DND-41 (cell line): Measurements from ENCODE around the gene WDR70.

Experiments used
- ATAC-seq: fragments of 200-7000 bp; cut with Tn5 transposase; 3 replicates; pipeline ENCODE4 v1.9.1; 2021; ENCODE audit warnings: low read depth; ENCODE audit not compliant: insufficient read depth
- DNase-seq: peaks from one replicate; pipeline ENCODE4 v3.0.0-alpha.2; 2020
- H2AFZ ChIP-seq: 2 replicates; pipeline ENCODE4 v1.6.0; 2012; ENCODE audit warnings: low read depth, low read length
- H3K27ac ChIP-seq: 2 replicates; pipeline ENCODE4 v1.5.1; 2012; ENCODE audit warnings: low read length, inconsistent platforms
- H3K27me3 ChIP-seq: fragments of 200-600 bp; sonication (generic); 2 replicates; pipeline ENCODE4 v1.6.0; 2012; ENCODE audit warnings: low read length, mild to moderate bottlenecking, inconsistent platforms; ENCODE audit not compliant: insufficient read depth, poor library complexity
- H3K36me3 ChIP-seq: 2 replicates; pipeline ENCODE4 v1.5.1; 2012; ENCODE audit warnings: low read length, inconsistent platforms; ENCODE audit not compliant: insufficient read depth
- H3K4me1 ChIP-seq: 2 replicates; pipeline ENCODE4 v1.5.1; 2012; ENCODE audit warnings: mild to moderate bottlenecking, low read length; ENCODE audit not compliant: insufficient read depth
- H3K4me2 ChIP-seq: 2 replicates; pipeline ENCODE4 v1.6.0; 2012; ENCODE audit warnings: mild to moderate bottlenecking, moderate library complexity, low read length, inconsistent platforms; ENCODE audit not compliant: insufficient read depth
- H3K4me3 ChIP-seq, 2 experiments: fragments of 200-600 bp in 1 of 2; shearing (Covaris generic) in 1 of 2; 2 replicates each; pipeline ENCODE4 v1.5.1; 2012 to 2016; ENCODE audit warnings: inconsistent platforms in 2 of 2, low read length in 2 of 2, mild to moderate bottlenecking in 2 of 2, low read depth in 1 of 2, moderate library complexity in 1 of 2
- H3K79me2 ChIP-seq: 2 replicates; pipeline ENCODE4 v1.6.0; 2012; ENCODE audit warnings: low read length, inconsistent platforms; ENCODE audit not compliant: insufficient read depth
- H3K9ac ChIP-seq: 2 replicates; pipeline ENCODE4 v1.6.0; 2012; ENCODE audit warnings: low read depth, mild to moderate bottlenecking, inconsistent platforms, low read length, moderate library complexity
- H3K9me3 ChIP-seq: 2 replicates; pipeline ENCODE4 v1.5.1; 2012; ENCODE audit warnings: low read length, moderate library complexity, mild to moderate bottlenecking, inconsistent platforms; ENCODE audit not compliant: insufficient read depth, severe bottlenecking
- H4K20me1 ChIP-seq: 2 replicates; pipeline ENCODE4 v1.6.0; 2012; ENCODE audit warnings: low read length; ENCODE audit not compliant: insufficient read depth
- CTCF ChIP-seq: IDR thresholded peaks from 2 replicates; pipeline ENCODE4 v1.5.1; 2012; ENCODE audit warnings: borderline replicate concordance, low read length, moderate library complexity, mild to moderate bottlenecking; ENCODE audit not compliant: poor library complexity, severe bottlenecking; ENCODE audit errors: extremely low read depth
- EZH2 ChIP-seq: IDR thresholded peaks from 3 replicates; pipeline ENCODE4 v1.6.1; 2012; ENCODE audit warnings: borderline replicate concordance, low read depth, mild to moderate bottlenecking, moderate library complexity, low read length, inconsistent platforms; ENCODE audit not compliant: severe bottlenecking

The WDR70 gene

GRCh38 chr5:37712750-37713149, 333.6 kb downstream of the WDR70 start:
- H3K9ac ChIP-seq: no peak overlapping the region
- no peaks in the 10 kb centered on the region for H3K27me3 ChIP-seq
- TF ChIP-seq EZH2 (no peak), CTCF (no peak)
- ATAC-seq (no peak), DNase-seq (no peak)
- no peaks in the 10 kb centered on the region for H3K79me2 ChIP-seq
- no peak overlapping the region for H3K27ac ChIP-seq
- no peak overlapping the region for H3K4me3 ChIP-seq
- H3K9me3 ChIP-seq: no peaks in the 10 kb centered on the region
- no peaks in the 10 kb centered on the region for H3K36me3 ChIP-seq
- no peaks in the 10 kb centered on the region for H4K20me1 ChIP-seq
- H2AFZ ChIP-seq: no peak overlapping the region
- H3K4me1 ChIP-seq: no peaks in the 10 kb centered on the region
- H3K4me2 ChIP-seq: no peak overlapping the region

GRCh38 chr5:37714756-37715155, 335.6 kb downstream of the WDR70 start:
- no peaks in the 10 kb centered on the region for H3K4me1 ChIP-seq
- no peaks in the 10 kb centered on the region for H4K20me1 ChIP-seq
- TF ChIP-seq CTCF: no peak
- no peak for TF ChIP-seq EZH2
- H3K4me3 ChIP-seq: no peak overlapping the region
- H3K9me3 ChIP-seq: no peaks in the 10 kb centered on the region
- no peak overlapping the region for H3K27ac ChIP-seq
- ATAC-seq: no peak
- H3K9ac ChIP-seq: no peak overlapping the region
- no peak for DNase-seq
- H3K36me3 ChIP-seq: no peaks in the 10 kb centered on the region
- H3K4me2 ChIP-seq: no peak overlapping the region
- H3K27me3 ChIP-seq: no peaks in the 10 kb centered on the region
- no peaks in the 10 kb centered on the region for H3K79me2 ChIP-seq
- H2AFZ ChIP-seq: no peak overlapping the region

- Histone ChIP-seq H3K79me2 (no peaks in the 10 kb centered on the region), H3K4me1 (no peaks in the 10 kb centered on the region), H3K9ac (no peak overlapping the region), H4K20me1 (no peaks in the 10 kb centered on the region), H3K27me3 (no peaks in the 10 kb centered on the region), H3K4me3 (no peak overlapping the region), H2AFZ (no peak overlapping the region), H3K9me3 (no peaks in the 10 kb centered on the region), H3K36me3 (0 out of 2 replicates have a peak, but pooled peaks cover 2% of the 10 kb centered on the region), H3K4me2 (no peak overlapping the region), H3K27ac (no peak overlapping the region)
- no peak for ATAC-seq
- DNase-seq: no peak
- TF ChIP-seq EZH2 (no peak), CTCF (no peak)
Observed at GRCh38 chr5:37715361-37715760, 336.2 kb downstream of the WDR70 start.

GRCh38 chr5:37715992-37716391, 336.9 kb downstream of the WDR70 start:
- Histone ChIP-seq H3K79me2 (no peaks in the 10 kb centered on the region), H3K4me3 (no peak overlapping the region), H3K27ac (no peak overlapping the region), H3K9me3 (no peaks in the 10 kb centered on the region), H2AFZ (no peak overlapping the region), H3K4me2 (no peak overlapping the region), H3K4me1 (no peaks in the 10 kb centered on the region), H3K27me3 (no peaks in the 10 kb centered on the region), H3K9ac (no peak overlapping the region), H4K20me1 (no peaks in the 10 kb centered on the region), H3K36me3 (peaks cover 4% of the 10 kb centered on the region; the same call in 1 of the 2 replicates)
- ATAC-seq (no peak), DNase-seq (no peak)
- no peak for TF ChIP-seq CTCF
- no peak for TF ChIP-seq EZH2
